Neuronal stem cell (in vitro differentiated cells): ENCODE results near the gene RABGEF1.
A peak's percentile ranks its signal among the peaks of the same experiment; 100 is the strongest.

Experiments
- DNase-seq: peaks from one replicate; pipeline ENCODE4 v3.0.0-alpha.2; 2013; ENCODE audit warnings: low spot score
- H2AFZ ChIP-seq: one replicate; pipeline ENCODE4 v1.6.1; 2013; ENCODE audit warnings: mild to moderate bottlenecking, low read length, inconsistent platforms
- H2AK5ac ChIP-seq: 2 replicates; pipeline ENCODE4 v1.6.1; 2013; ENCODE audit warnings: low read depth, mild to moderate bottlenecking, inconsistent platforms, low read length, moderate library complexity, mixed read lengths
- H2BK120ac ChIP-seq: 2 replicates; pipeline ENCODE4 v1.6.1; 2013; ENCODE audit warnings: low read depth, mild to moderate bottlenecking, inconsistent platforms, low read length, moderate library complexity, mixed read lengths
- H2BK12ac ChIP-seq: one replicate; pipeline ENCODE4 v1.6.1; 2013; ENCODE audit warnings: low read length, inconsistent platforms
- H2BK15ac ChIP-seq: 2 replicates; pipeline ENCODE4 v1.6.1; 2013; ENCODE audit warnings: mild to moderate bottlenecking, low read length, inconsistent platforms, mixed read lengths
- H2BK5ac ChIP-seq: one replicate; pipeline ENCODE4 v1.6.1; 2013; ENCODE audit warnings: inconsistent platforms, mild to moderate bottlenecking, low read length, moderate library complexity
- H3K14ac ChIP-seq: one replicate; pipeline ENCODE4 v1.6.1; 2013; ENCODE audit warnings: low read length, inconsistent platforms
- H3K18ac ChIP-seq: 2 replicates; pipeline ENCODE4 v1.6.1; 2013; ENCODE audit warnings: low read length, inconsistent platforms
- H3K23ac ChIP-seq: 2 replicates; pipeline ENCODE4 v1.6.1; 2013; ENCODE audit warnings: low read depth, mild to moderate bottlenecking, mixed read lengths, low read length, inconsistent platforms; ENCODE audit not compliant: poor library complexity
- H3K27ac ChIP-seq: replicated peaks from 3 replicates; pipeline ENCODE4 v1.5.1; 2013; ENCODE audit warnings: low read length, inconsistent platforms
- H3K27me3 ChIP-seq, 3 experiments: 2 replicates each; pipeline ENCODE4 v1.6.1; 2013; ENCODE audit warnings: low read length in 3 of 3, mild to moderate bottlenecking in 2 of 3, inconsistent platforms in 1 of 3, low read depth in 1 of 3, mixed read lengths in 1 of 3, moderate library complexity in 1 of 3; ENCODE audit not compliant: control insufficient read depth in 3 of 3, insufficient read depth in 3 of 3
- H3K36me3 ChIP-seq, 2 donors: replicated peaks in 1 of 2; 2 replicates each; pipeline ENCODE4 v1.6.1; 2013; ENCODE audit warnings: low read length in 2 of 2; ENCODE audit not compliant: control insufficient read depth in 2 of 2, insufficient read depth in 2 of 2
- H3K4ac ChIP-seq: 2 replicates; pipeline ENCODE4 v1.6.1; 2013; ENCODE audit warnings: inconsistent platforms, mild to moderate bottlenecking, low read length, moderate library complexity
- H3K4me1 ChIP-seq, 2 donors: 1 replicate in 1 of 2; 2 replicates in 1 of 2; pipeline ENCODE4 v1.6.1; 2013; ENCODE audit warnings: low read length in 2 of 2, low read depth in 1 of 2; ENCODE audit not compliant: control insufficient read depth in 2 of 2, insufficient read depth in 1 of 2
- H3K4me2 ChIP-seq: one replicate; pipeline ENCODE4 v1.6.1; 2013; ENCODE audit warnings: mild to moderate bottlenecking, low read length, inconsistent platforms; ENCODE audit not compliant: insufficient read depth, poor library complexity, severe bottlenecking
- H3K4me3 ChIP-seq, 2 donors: 2 replicates each; pipeline ENCODE4 v1.5.1; 2013; ENCODE audit warnings: low read length in 2 of 2, mild to moderate bottlenecking in 2 of 2, inconsistent platforms in 1 of 2, moderate library complexity in 1 of 2
- H3K79me1 ChIP-seq: one replicate; pipeline ENCODE4 v1.6.1; 2013; ENCODE audit warnings: low read depth, mild to moderate bottlenecking, inconsistent platforms, low read length, moderate library complexity
- H3K9ac ChIP-seq: one replicate; pipeline ENCODE4 v1.6.1; 2013; ENCODE audit warnings: mild to moderate bottlenecking, low read depth, low read length, inconsistent platforms; ENCODE audit not compliant: poor library complexity
- H3K9me3 ChIP-seq, 2 donors: replicated peaks in 1 of 2; 2 replicates each; pipeline versions ENCODE3 to v1.6.1; 2013; ENCODE audit warnings: low read length in 2 of 2, mild to moderate bottlenecking in 2 of 2, inconsistent platforms in 1 of 2, low read depth in 1 of 2, mixed read lengths in 1 of 2, moderate library complexity in 1 of 2; ENCODE audit not compliant: control insufficient read depth in 2 of 2, insufficient read depth in 1 of 2
- H4K8ac ChIP-seq: one replicate; pipeline ENCODE4 v1.6.1; 2013; ENCODE audit warnings: low read depth, mild to moderate bottlenecking, inconsistent platforms, low read length, moderate library complexity
- H4K91ac ChIP-seq: one replicate; pipeline ENCODE4 v1.6.1; 2013; ENCODE audit warnings: low read length, low read depth, mild to moderate bottlenecking, inconsistent platforms; ENCODE audit not compliant: poor library complexity
- WGBS, 2 donors: extraction: QIAGEN DNeasy Blood & Tissue Kit; methylation state at CpG; one replicate each; pipeline ENCODE4 v1.1.7; 2013; ENCODE audit warnings: missing lambda C conversion rate in 2 of 2, mixed read lengths in 1 of 2; ENCODE audit not compliant: insufficient read length in 2 of 2, insufficient replicate concordance in 1 of 2; ENCODE audit errors: extremely low coverage in 2 of 2; 5-methylcytosine and 5-hydroxymethylcytosine counted together

RABGEF1 gene

GRCh38 chr7:66727058-66727457 lies 13.5 kb upstream of the RABGEF1 start:
- no CpG with 5 or more reads among the region's 3 CpGs for WGBS, 2 donors
- H3K79me1 ChIP-seq: no peaks in the 10 kb centered on the region
- H3K4me3 ChIP-seq: no peak overlapping the region
- no peak overlapping the region for H3K4me2 ChIP-seq
- no peak overlapping the region for H3K23ac ChIP-seq
- no peak overlapping the region for H2BK120ac ChIP-seq
- H3K4ac ChIP-seq: no peak overlapping the region
- H3K14ac ChIP-seq: no peak overlapping the region
- H2BK15ac ChIP-seq: no peak overlapping the region
- H2AK5ac ChIP-seq: no peak overlapping the region
- H3K27ac ChIP-seq: no peak overlapping the region
- H3K27me3 ChIP-seq: no peaks in the 10 kb centered on the region
- peaks cover 3 to 28% of the 10 kb centered on the region in 2 donors for H3K9me3 ChIP-seq
- H2BK12ac ChIP-seq: no peak overlapping the region
- H3K18ac ChIP-seq: peak overlapping the region; percentile 13
- DNase-seq: no peak
- H3K36me3 ChIP-seq: peaks cover 10 to 31% of the 10 kb centered on the region in 2 donors
- H2BK5ac ChIP-seq: no peak overlapping the region
- no peak overlapping the region for H4K8ac ChIP-seq
- H4K91ac ChIP-seq: no peak overlapping the region
- no peaks in the 10 kb centered on the region for H3K4me1 ChIP-seq
- H2AFZ ChIP-seq: no peak overlapping the region
- no peak overlapping the region for H3K9ac ChIP-seq

- Histone ChIP-seq H3K36me3 (peaks cover 10 to 26% of the 10 kb centered on the region in 2 donors), H2AK5ac (no peak overlapping the region), H3K27me3 (no peaks in the 10 kb centered on the region), H2BK12ac (no peak overlapping the region), H2BK15ac (no peak overlapping the region), H3K27ac (no peak overlapping the region), H3K4ac (no peak overlapping the region), H3K4me3 (peak overlapping the region in 1 of 2 donors; percentile 63), H3K79me1 (no peaks in the 10 kb centered on the region), H3K23ac (no peak overlapping the region), H2BK120ac (no peak overlapping the region), H3K14ac (no peak overlapping the region), H3K4me1 (no peaks in the 10 kb centered on the region), H4K91ac (no peak overlapping the region), H3K4me2 (no peak overlapping the region), H2BK5ac (no peak overlapping the region), H4K8ac (no peak overlapping the region), H3K18ac (no peak overlapping the region), H2AFZ (no peak overlapping the region), H3K9ac (no peak overlapping the region), H3K9me3 (peaks cover 3 to 22% of the 10 kb centered on the region in 2 donors)
- DNase-seq: no peak
- WGBS, 2 donors: 100% methylated on average over 2 to 6 of the region's 6 CpGs
These were observed 12.0 kb upstream of the RABGEF1 start for GRCh38 chr7:66728571-66728970.

GRCh38 chr7:66729274-66729673 lies 11.3 kb upstream of the RABGEF1 start:
- no peak overlapping the region for H3K4ac ChIP-seq
- no peak overlapping the region for H3K27ac ChIP-seq
- H3K4me1 ChIP-seq: no peaks in the 10 kb centered on the region
- no peaks in the 10 kb centered on the region for H3K27me3 ChIP-seq
- no peak overlapping the region for H2AFZ ChIP-seq
- H3K79me1 ChIP-seq: no peaks in the 10 kb centered on the region
- no peak overlapping the region for H3K18ac ChIP-seq
- H3K9me3 ChIP-seq: peaks cover 3 to 17% of the 10 kb centered on the region in 2 donors
- H3K36me3 ChIP-seq: peaks cover 10 to 26% of the 10 kb centered on the region in 2 donors
- H3K23ac ChIP-seq: no peak overlapping the region
- 100% methylated on average over 1 to 3 of the region's 3 CpGs for WGBS, 2 donors
- no peak overlapping the region for H4K8ac ChIP-seq
- H2BK5ac ChIP-seq: no peak overlapping the region
- H3K9ac ChIP-seq: no peak overlapping the region
- H3K14ac ChIP-seq: no peak overlapping the region
- H2AK5ac ChIP-seq: no peak overlapping the region
- H4K91ac ChIP-seq: no peak overlapping the region
- no peak overlapping the region for H2BK120ac ChIP-seq
- no peak overlapping the region for H3K4me2 ChIP-seq
- H2BK15ac ChIP-seq: no peak overlapping the region
- H3K4me3 ChIP-seq: no peak overlapping the region
- no peak for DNase-seq
- H2BK12ac ChIP-seq: no peak overlapping the region

- Histone ChIP-seq H3K36me3 (peaks cover 12 to 23% of the 10 kb centered on the region in 2 donors), H3K4me2 (no peak overlapping the region), H3K18ac (no peak overlapping the region), H2BK5ac (peak overlapping the region; percentile 73), H3K27ac (no peak overlapping the region), H3K9me3 (peaks cover 2 to 16% of the 10 kb centered on the region in 2 donors), H4K91ac (no peak overlapping the region), H3K9ac (no peak overlapping the region), H3K4me3 (no peak overlapping the region), H3K79me1 (no peaks in the 10 kb centered on the region), H2AFZ (no peak overlapping the region), H3K14ac (no peak overlapping the region), H3K4ac (no peak overlapping the region), H2BK12ac (no peak overlapping the region), H3K27me3 (no peaks in the 10 kb centered on the region), H2AK5ac (no peak overlapping the region), H2BK120ac (no peak overlapping the region), H3K23ac (peak overlapping the region; percentile 86), H4K8ac (no peak overlapping the region), H3K4me1 (no peaks in the 10 kb centered on the region), H2BK15ac (peak overlapping the region; percentile 66)
- no CpG with 5 or more reads among the region's 11 CpGs for WGBS, 2 donors
- no peak for DNase-seq
These were observed 8.5 kb upstream of the RABGEF1 start for GRCh38 chr7:66731986-66732385.
